ENCODE results near the gene NEU4.

Gene NEU4

GRCh38 chr2:241848761-241849615 lies 40.0 kb downstream of the NEU4 start:
- no peak overlapping the region for H3K9ac ChIP-seq (ENCODE audit: low read depth in 1 of 2, low read length in 2 of 2)
- H3K4me3 ChIP-seq (ENCODE audit: low read length in 2 of 2): no peak overlapping the region
- H3K27ac ChIP-seq (ENCODE audit: low read depth in 2 of 2, low read length in 2 of 2): no peak overlapping the region
- H3K27me3 ChIP-seq (ENCODE audit: control insufficient read depth in 2 of 2, insufficient read depth in 2 of 2, low read length in 2 of 2): no peaks in the 10 kb centered on the region
- H3K9me3 ChIP-seq (ENCODE audit: control insufficient read depth in 2 of 2, low read length in 2 of 2): no peaks in the 10 kb centered on the region
- H3K36me3 ChIP-seq (ENCODE audit: control insufficient read depth in 2 of 2, insufficient read depth in 2 of 2, low read length in 2 of 2): no peaks in the 10 kb centered on the region
- H3K4me1 ChIP-seq (ENCODE audit: control insufficient read depth in 2 of 2, insufficient read depth in 2 of 2, low read length in 2 of 2): peaks cover 5 to 7% of the 10 kb centered on the region in 2 donors

GRCh38 chr2:241849616-241850543 lies 40.9 kb downstream of the NEU4 start:
- Histone ChIP-seq H3K4me3 (ENCODE audit: low read length in 2 of 2) (no peak overlapping the region), H3K27me3 (ENCODE audit: control insufficient read depth in 2 of 2, insufficient read depth in 2 of 2, low read length in 2 of 2) (no peaks in the 10 kb centered on the region)

GRCh38 chr2:241850544-241851324 lies 41.7 kb downstream of the NEU4 start:
- Histone ChIP-seq H3K9ac (ENCODE audit: low read depth in 1 of 2, low read length in 2 of 2) (no peak overlapping the region), H3K4me3 (ENCODE audit: low read length in 2 of 2) (no peak overlapping the region), H3K27ac (ENCODE audit: low read depth in 2 of 2, low read length in 2 of 2) (no peak overlapping the region), H3K9me3 (ENCODE audit: control insufficient read depth in 2 of 2, low read length in 2 of 2) (no peaks in the 10 kb centered on the region), H3K36me3 (ENCODE audit: control insufficient read depth in 2 of 2, insufficient read depth in 2 of 2, low read length in 2 of 2) (no peaks in the 10 kb centered on the region), H3K4me1 (ENCODE audit: control insufficient read depth in 2 of 2, insufficient read depth in 2 of 2, low read length in 2 of 2) (peaks cover 0 to 2% of the 10 kb centered on the region in 2 donors), H3K27me3 (ENCODE audit: control insufficient read depth in 2 of 2, insufficient read depth in 2 of 2, low read length in 2 of 2) (no peaks in the 10 kb centered on the region)

More at GRCh38 chr2:241849616-241850543, 40.9 kb downstream of the NEU4 start:
- Histone ChIP-seq H3K9ac (ENCODE audit: low read depth in 1 of 2, low read length in 2 of 2) (no peak overlapping the region), H3K27ac (ENCODE audit: low read depth in 2 of 2, low read length in 2 of 2) (no peak overlapping the region), H3K4me1 (ENCODE audit: control insufficient read depth in 2 of 2, insufficient read depth in 2 of 2, low read length in 2 of 2) (peaks cover 0 to 2% of the 10 kb centered on the region in 2 donors), H3K36me3 (ENCODE audit: control insufficient read depth in 2 of 2, insufficient read depth in 2 of 2, low read length in 2 of 2) (no peaks in the 10 kb centered on the region), H3K9me3 (ENCODE audit: control insufficient read depth in 2 of 2, low read length in 2 of 2) (no peaks in the 10 kb centered on the region)

- no peaks in the 10 kb centered on the region for H3K9me3 ChIP-seq (ENCODE audit: control insufficient read depth in 2 of 2, low read length in 2 of 2)
- no peaks in the 10 kb centered on the region for H3K4me1 ChIP-seq (ENCODE audit: control insufficient read depth in 2 of 2, insufficient read depth in 2 of 2, low read length in 2 of 2)
- no peaks in the 10 kb centered on the region for H3K27me3 ChIP-seq (ENCODE audit: control insufficient read depth in 2 of 2, insufficient read depth in 2 of 2, low read length in 2 of 2)
- no peak overlapping the region for H3K9ac ChIP-seq (ENCODE audit: low read depth in 1 of 2, low read length in 2 of 2)
- no peak overlapping the region for H3K4me3 ChIP-seq (ENCODE audit: low read length in 2 of 2)
- H3K36me3 ChIP-seq (ENCODE audit: control insufficient read depth in 2 of 2, insufficient read depth in 2 of 2, low read length in 2 of 2): no peaks in the 10 kb centered on the region
- no peak overlapping the region for H3K27ac ChIP-seq (ENCODE audit: low read depth in 2 of 2, low read length in 2 of 2)
Observed at GRCh38 chr2:241851325-241852115, 42.5 kb downstream of the NEU4 start.

GRCh38 chr2:241852116-241852980 lies 43.4 kb downstream of the NEU4 start:
- Histone ChIP-seq H3K4me1 (ENCODE audit: control insufficient read depth in 2 of 2, insufficient read depth in 2 of 2, low read length in 2 of 2) (no peaks in the 10 kb centered on the region), H3K9ac (ENCODE audit: low read depth in 1 of 2, low read length in 2 of 2) (no peak overlapping the region), H3K9me3 (ENCODE audit: control insufficient read depth in 2 of 2, low read length in 2 of 2) (no peaks in the 10 kb centered on the region), H3K27me3 (ENCODE audit: control insufficient read depth in 2 of 2, insufficient read depth in 2 of 2, low read length in 2 of 2) (peaks cover 0 to 7% of the 10 kb centered on the region in 2 donors), H3K27ac (ENCODE audit: low read depth in 2 of 2, low read length in 2 of 2) (no peak overlapping the region), H3K4me3 (ENCODE audit: low read length in 2 of 2) (no peak overlapping the region), H3K36me3 (ENCODE audit: control insufficient read depth in 2 of 2, insufficient read depth in 2 of 2, low read length in 2 of 2) (no peaks in the 10 kb centered on the region)

- Histone ChIP-seq H3K27ac (ENCODE audit: low read depth in 2 of 2, low read length in 2 of 2) (no peak overlapping the region), H3K9ac (ENCODE audit: low read depth in 1 of 2, low read length in 2 of 2) (no peak overlapping the region), H3K4me3 (ENCODE audit: low read length in 2 of 2) (no peak overlapping the region), H3K4me1 (ENCODE audit: control insufficient read depth in 2 of 2, insufficient read depth in 2 of 2, low read length in 2 of 2) (no peaks in the 10 kb centered on the region), H3K36me3 (ENCODE audit: control insufficient read depth in 2 of 2, insufficient read depth in 2 of 2, low read length in 2 of 2) (no peaks in the 10 kb centered on the region), H3K9me3 (ENCODE audit: control insufficient read depth in 2 of 2, low read length in 2 of 2) (no peaks in the 10 kb centered on the region), H3K27me3 (ENCODE audit: control insufficient read depth in 2 of 2, insufficient read depth in 2 of 2, low read length in 2 of 2) (peaks cover 0 to 7% of the 10 kb centered on the region in 2 donors)
Observed at GRCh38 chr2:241852981-241853631, 44.1 kb downstream of the NEU4 start.

- peaks cover 0 to 7% of the 10 kb centered on the region in 2 donors for H3K27me3 ChIP-seq (ENCODE audit: control insufficient read depth in 2 of 2, insufficient read depth in 2 of 2, low read length in 2 of 2)
- no peaks in the 10 kb centered on the region for H3K36me3 ChIP-seq (ENCODE audit: control insufficient read depth in 2 of 2, insufficient read depth in 2 of 2, low read length in 2 of 2)
- no peak overlapping the region for H3K27ac ChIP-seq (ENCODE audit: low read depth in 2 of 2, low read length in 2 of 2)
- H3K4me1 ChIP-seq (ENCODE audit: control insufficient read depth in 2 of 2, insufficient read depth in 2 of 2, low read length in 2 of 2): no peaks in the 10 kb centered on the region
- H3K4me3 ChIP-seq (ENCODE audit: low read length in 2 of 2): no peak overlapping the region
- H3K9me3 ChIP-seq (ENCODE audit: control insufficient read depth in 2 of 2, low read length in 2 of 2): no peaks in the 10 kb centered on the region
- H3K9ac ChIP-seq (ENCODE audit: low read depth in 1 of 2, low read length in 2 of 2): no peak overlapping the region
Observed at GRCh38 chr2:241853651-241854341, 44.8 kb downstream of the NEU4 start.

Data from mucosa of rectum (tissue), 2 donors.